ENCODE results near the gene SLC38A10.

- TF ChIP-seq, protein P1, sequence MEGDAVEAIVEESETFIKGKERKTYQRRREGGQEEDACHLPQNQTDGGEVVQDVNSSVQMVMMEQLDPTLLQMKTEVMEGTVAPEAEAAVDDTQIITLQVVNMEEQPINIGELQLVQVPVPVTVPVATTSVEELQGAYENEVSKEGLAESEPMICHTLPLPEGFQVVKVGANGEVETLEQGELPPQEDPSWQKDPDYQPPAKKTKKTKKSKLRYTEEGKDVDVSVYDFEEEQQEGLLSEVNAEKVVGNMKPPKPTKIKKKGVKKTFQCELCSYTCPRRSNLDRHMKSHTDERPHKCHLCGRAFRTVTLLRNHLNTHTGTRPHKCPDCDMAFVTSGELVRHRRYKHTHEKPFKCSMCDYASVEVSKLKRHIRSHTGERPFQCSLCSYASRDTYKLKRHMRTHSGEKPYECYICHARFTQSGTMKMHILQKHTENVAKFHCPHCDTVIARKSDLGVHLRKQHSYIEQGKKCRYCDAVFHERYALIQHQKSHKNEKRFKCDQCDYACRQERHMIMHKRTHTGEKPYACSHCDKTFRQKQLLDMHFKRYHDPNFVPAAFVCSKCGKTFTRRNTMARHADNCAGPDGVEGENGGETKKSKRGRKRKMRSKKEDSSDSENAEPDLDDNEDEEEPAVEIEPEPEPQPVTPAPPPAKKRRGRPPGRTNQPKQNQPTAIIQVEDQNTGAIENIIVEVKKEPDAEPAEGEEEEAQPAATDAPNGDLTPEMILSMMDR (conservative IDR thresholded peaks at IDR 0.05) = no peak
- no peak for TF ChIP-seq ZFX (IDR thresholded peaks at IDR 0.05)
These were observed 54.3 kb downstream of the SLC38A10 start for GRCh38 chr17:81240761-81241160.

Measured in C4-2B (cell line).